Measurements from ENCODE around the gene PLA2G2C.

DNA sequence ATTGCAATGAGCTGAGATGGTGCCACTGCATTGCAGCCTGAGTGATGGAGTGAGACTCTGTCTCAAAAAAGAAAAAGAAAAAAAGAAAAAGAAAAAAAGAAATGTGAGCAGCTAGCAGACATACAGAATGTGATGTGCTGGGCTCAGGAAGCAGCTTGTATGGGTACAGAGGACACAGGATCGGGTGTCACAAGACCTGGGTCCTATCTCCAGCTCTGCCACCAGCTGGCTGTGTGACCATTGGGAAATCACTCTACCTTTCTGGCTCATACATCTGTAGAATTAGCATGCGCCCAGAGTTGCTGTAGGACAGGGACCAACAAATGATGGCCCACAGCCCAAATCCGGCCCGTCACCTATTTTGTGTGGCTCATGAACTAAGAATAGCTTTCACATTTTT, 3.3 kb upstream of the PLA2G2C start:
- TF ChIP-seq, protein P1, sequence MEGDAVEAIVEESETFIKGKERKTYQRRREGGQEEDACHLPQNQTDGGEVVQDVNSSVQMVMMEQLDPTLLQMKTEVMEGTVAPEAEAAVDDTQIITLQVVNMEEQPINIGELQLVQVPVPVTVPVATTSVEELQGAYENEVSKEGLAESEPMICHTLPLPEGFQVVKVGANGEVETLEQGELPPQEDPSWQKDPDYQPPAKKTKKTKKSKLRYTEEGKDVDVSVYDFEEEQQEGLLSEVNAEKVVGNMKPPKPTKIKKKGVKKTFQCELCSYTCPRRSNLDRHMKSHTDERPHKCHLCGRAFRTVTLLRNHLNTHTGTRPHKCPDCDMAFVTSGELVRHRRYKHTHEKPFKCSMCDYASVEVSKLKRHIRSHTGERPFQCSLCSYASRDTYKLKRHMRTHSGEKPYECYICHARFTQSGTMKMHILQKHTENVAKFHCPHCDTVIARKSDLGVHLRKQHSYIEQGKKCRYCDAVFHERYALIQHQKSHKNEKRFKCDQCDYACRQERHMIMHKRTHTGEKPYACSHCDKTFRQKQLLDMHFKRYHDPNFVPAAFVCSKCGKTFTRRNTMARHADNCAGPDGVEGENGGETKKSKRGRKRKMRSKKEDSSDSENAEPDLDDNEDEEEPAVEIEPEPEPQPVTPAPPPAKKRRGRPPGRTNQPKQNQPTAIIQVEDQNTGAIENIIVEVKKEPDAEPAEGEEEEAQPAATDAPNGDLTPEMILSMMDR (IDR thresholded peaks at IDR 0.05) = no peak
- TF ChIP-seq ZFX (IDR thresholded peaks at IDR 0.05; ENCODE audit: borderline replicate concordance) = no peak
